ENCODE measurements around the gene DUSP7. TPM values are rescaled to one million over a fixed set of nuclear protein-coding genes. Genes with fewer than 3 reads are reported as not detected.
A peak's percentile ranks its signal among the peaks of the same experiment; 100 is the strongest.
"Not testable (repeated sequence)": the region's sequence is repeated elsewhere in the genome, so short reads cannot be mapped to it uniquely, and the experiment has no call there.

Gene DUSP7
- total RNA-seq, 1 experiment from 2014 or later, result 40.9 TPM

DNA sequence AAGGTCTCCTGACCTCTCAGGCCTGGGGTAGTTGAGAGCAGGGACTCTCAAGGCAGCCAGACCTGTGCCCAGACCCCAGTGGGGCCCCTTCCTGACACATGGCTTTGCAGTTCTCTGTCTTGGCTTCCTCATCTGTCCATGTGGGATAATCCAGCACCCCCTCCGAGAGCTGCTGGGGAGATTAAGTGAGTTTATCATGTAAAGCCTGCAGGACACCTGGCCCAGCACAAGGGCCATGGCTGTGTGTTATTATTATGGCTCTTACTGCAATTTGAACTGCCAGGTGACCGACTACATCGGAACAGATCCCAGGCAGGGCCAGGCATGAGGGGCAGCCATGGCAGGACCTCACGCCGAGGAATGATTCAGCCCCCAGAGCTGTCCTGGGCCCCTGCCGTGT is 12.6 kb downstream of the DUSP7 start:
- ATAC-seq (no peak), DNase-seq (no peak)
- no peaks in the 10 kb centered on the region for H3K27me3 ChIP-seq (ENCODE audit: low read length)
- H3K36me3 ChIP-seq (ENCODE audit: low read depth, low read length), result no peaks in the 10 kb centered on the region
- no peaks in the 10 kb centered on the region for H3K79me2 ChIP-seq (ENCODE audit: low read length)
- no peak overlapping the region for H3K9ac ChIP-seq (ENCODE audit: low read length)
- H3K4me1 ChIP-seq (ENCODE audit: insufficient read depth, low read length), result peaks cover 41% of the 10 kb centered on the region
- no peak overlapping the region for H3K4me3 ChIP-seq (ENCODE audit: low read length)
- no peak overlapping the region for H2AFZ ChIP-seq (ENCODE audit: low read length)
- H4K20me1 ChIP-seq (ENCODE audit: low read length), result no peaks in the 10 kb centered on the region
- TF ChIP-seq EZH2phosphoT487 (IDR thresholded peaks at IDR 0.05; ENCODE audit: borderline replicate concordance, low read length) (no peak), EZH2 (IDR thresholded peaks at IDR 0.05; ENCODE audit: low read length, unreplicated experiment) (no peak)
- TF ChIP-seq, protein P1, sequence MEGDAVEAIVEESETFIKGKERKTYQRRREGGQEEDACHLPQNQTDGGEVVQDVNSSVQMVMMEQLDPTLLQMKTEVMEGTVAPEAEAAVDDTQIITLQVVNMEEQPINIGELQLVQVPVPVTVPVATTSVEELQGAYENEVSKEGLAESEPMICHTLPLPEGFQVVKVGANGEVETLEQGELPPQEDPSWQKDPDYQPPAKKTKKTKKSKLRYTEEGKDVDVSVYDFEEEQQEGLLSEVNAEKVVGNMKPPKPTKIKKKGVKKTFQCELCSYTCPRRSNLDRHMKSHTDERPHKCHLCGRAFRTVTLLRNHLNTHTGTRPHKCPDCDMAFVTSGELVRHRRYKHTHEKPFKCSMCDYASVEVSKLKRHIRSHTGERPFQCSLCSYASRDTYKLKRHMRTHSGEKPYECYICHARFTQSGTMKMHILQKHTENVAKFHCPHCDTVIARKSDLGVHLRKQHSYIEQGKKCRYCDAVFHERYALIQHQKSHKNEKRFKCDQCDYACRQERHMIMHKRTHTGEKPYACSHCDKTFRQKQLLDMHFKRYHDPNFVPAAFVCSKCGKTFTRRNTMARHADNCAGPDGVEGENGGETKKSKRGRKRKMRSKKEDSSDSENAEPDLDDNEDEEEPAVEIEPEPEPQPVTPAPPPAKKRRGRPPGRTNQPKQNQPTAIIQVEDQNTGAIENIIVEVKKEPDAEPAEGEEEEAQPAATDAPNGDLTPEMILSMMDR (conservative IDR thresholded peaks at IDR 0.05; ENCODE audit: low read depth, low read length), result no peak
- no peaks in the 10 kb centered on the region for H3K9me2 ChIP-seq (replicated peaks; ENCODE audit: low read length)
- no TSS peak for BruUV-seq (replicated peaks)
- CTCF ChIA-PET, result interaction anchor here (0.5 kb wide), 1 partner anchor 13 kb away, joined by 7 read pairs; no protein-coding TSS in a partner anchor
- intact Hi-C loops (cut with micrococcal nuclease), result no loop called here
- no peaks in the 10 kb centered on the region for H3K9me3 ChIP-seq (ENCODE audit: low read length)
- POLR2A ChIA-PET (ENCODE audit: unreplicated experiment), result no interaction called here
- no peak overlapping the region for H3K27ac ChIP-seq (ENCODE audit: low read length)
- H3F3A ChIP-seq (ENCODE audit: low read length, unreplicated experiment), result peaks cover 6% of the 10 kb centered on the region
- H3K4me2 ChIP-seq (ENCODE audit: low read length), result no peak overlapping the region

DNA sequence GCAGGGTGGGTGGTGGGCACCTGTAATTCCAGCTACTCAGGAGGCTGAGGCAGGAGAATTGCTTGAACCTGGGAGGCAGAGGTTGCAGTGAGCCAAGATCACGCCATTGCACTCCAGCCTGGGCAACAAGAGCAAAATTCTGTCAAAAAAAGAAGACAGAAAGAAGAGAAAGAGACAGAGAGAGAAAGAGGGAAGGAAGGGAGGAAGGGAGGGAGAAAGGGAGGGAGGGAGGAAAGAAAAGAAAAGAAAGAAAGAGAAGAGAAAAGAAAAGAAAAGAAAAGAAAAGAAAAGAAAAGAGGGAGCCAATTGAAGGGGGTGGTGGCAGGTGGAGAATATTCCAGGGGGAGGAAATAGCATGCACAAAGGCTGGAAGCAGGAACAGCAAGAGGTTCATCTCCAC is 13.3 kb downstream of the DUSP7 start:
- CTCF ChIA-PET; H3K9me2 ChIP-seq (replicated peaks; ENCODE audit: low read length); H3K79me2 ChIP-seq (ENCODE audit: low read length); H4K20me1 ChIP-seq (ENCODE audit: low read length); H3K9me3 ChIP-seq (ENCODE audit: low read length); H3K4me2 ChIP-seq (ENCODE audit: low read length); intact Hi-C loops (cut with micrococcal nuclease); BruUV-seq (replicated peaks); DNase-seq; H2AFZ ChIP-seq (ENCODE audit: low read length); H3K27me3 ChIP-seq (ENCODE audit: low read length); H3F3A ChIP-seq (ENCODE audit: low read length, unreplicated experiment); ATAC-seq; H3K4me3 ChIP-seq (ENCODE audit: low read length); POLR2A ChIA-PET (ENCODE audit: unreplicated experiment); H3K9ac ChIP-seq (ENCODE audit: low read length); H3K36me3 ChIP-seq (ENCODE audit: low read depth, low read length); H3K27ac ChIP-seq (ENCODE audit: low read length): not testable (repeated sequence)
- H3K4me1 ChIP-seq (ENCODE audit: insufficient read depth, low read length), result peaks cover 44% of the 10 kb centered on the region

- CTCF ChIA-PET, result no interaction called here
- TF ChIP-seq EZH2phosphoT487 (IDR thresholded peaks at IDR 0.05; ENCODE audit: borderline replicate concordance, low read length) (no peak), EZH2 (IDR thresholded peaks at IDR 0.05; ENCODE audit: low read length, unreplicated experiment) (no peak)
- TF ChIP-seq, protein P1 (conservative IDR thresholded peaks at IDR 0.05; ENCODE audit: low read depth, low read length), result peak; percentile 42; the same call in 1 of the 2 replicates
- BruUV-seq (replicated peaks), result no TSS peak
- Histone ChIP-seq H4K20me1 (ENCODE audit: low read length) (no peaks in the 10 kb centered on the region), H2AFZ (ENCODE audit: low read length) (no peak overlapping the region), H3F3A (ENCODE audit: low read length, unreplicated experiment) (peaks cover 4% of the 10 kb centered on the region), H3K4me2 (ENCODE audit: low read length) (no peak overlapping the region), H3K36me3 (ENCODE audit: low read depth, low read length) (no peaks in the 10 kb centered on the region), H3K4me1 (ENCODE audit: insufficient read depth, low read length) (peaks cover 35% of the 10 kb centered on the region), H3K79me2 (ENCODE audit: low read length) (no peaks in the 10 kb centered on the region), H3K27me3 (ENCODE audit: low read length) (no peaks in the 10 kb centered on the region), H3K9me2 (replicated peaks; ENCODE audit: low read length) (no peaks in the 10 kb centered on the region), H3K4me3 (ENCODE audit: low read length) (no peak overlapping the region), H3K9me3 (ENCODE audit: low read length) (no peaks in the 10 kb centered on the region), H3K9ac (ENCODE audit: low read length) (no peak overlapping the region), H3K27ac (ENCODE audit: low read length) (no peak overlapping the region)
- no peak for ATAC-seq
- intact Hi-C loops (cut with micrococcal nuclease), result no loop called here
- POLR2A ChIA-PET (ENCODE audit: unreplicated experiment), result no interaction called here
- peak; percentile 21 for DNase-seq
Observed at GRCh38 chr3:52041118-52041731, 15.1 kb downstream of the DUSP7 start.
